HCT116 (cell line): Measurements from ENCODE around the gene IQGAP2. TPM values are rescaled to one million over a fixed set of nuclear protein-coding genes. Genes with fewer than 3 reads are reported as not detected.

Experiments
- ATAC-seq: fragments of 200-7000 bp; cut with Tn5 transposase; 2 replicates; pipeline ENCODE4 v1.9.1; 2020; ENCODE audit warnings: mild to moderate bottlenecking, moderate library complexity
- BruUV-seq: library from RNA; stranded (reverse); fragments of 400-500 nt; replicated peaks from 2 replicates; lab custom pipeline; 2021; lab: Mats Ljungman, UMichigan
- CTCF ChIA-PET: fragments of 300-600 bp; sonication (Branson Sonifier 250); formaldehyde crosslinking; loops from one replicate; lab custom pipeline; 2021; ENCODE audit warnings: antibody characterized with exemption; lab: Charles Lee
- POLR2A ChIA-PET: fragments of 300-600, 350-600 bp; sonication (Branson Sonifier 250); formaldehyde crosslinking; loops from one replicate; lab custom pipeline; 2021; ENCODE audit warnings: antibody characterized with exemption; lab: Charles Lee
- RAD21 ChIA-PET, 2 experiments: fragments of 300-600 bp; sonication (Branson Sonifier 250); formaldehyde crosslinking; loops; one replicate each; lab custom pipeline; 2023; ENCODE audit warnings: low total read pairs in 2 of 2; ENCODE audit not compliant: uncharacterized antibody in 2 of 2, unreplicated experiment in 2 of 2, low non-redundant PET in 1 of 2; lab: Charles Lee
- DNase-seq: peaks from one replicate; pipeline ENCODE4 v3.0.0-alpha.2; 2010; ENCODE audit warnings: low read depth, low spot score
- H2AFZ ChIP-seq: fragments of 200-600 bp; shearing (Covaris generic), sonication (generic); 2 replicates; pipeline ENCODE4 v1.6.1; 2017; ENCODE audit warnings: low read depth, mixed run types, mixed read lengths, antibody characterized with exemption, low read length; ENCODE audit not compliant: poor library complexity, severe bottlenecking
- H3K27ac ChIP-seq: 2 replicates; pipeline ENCODE4 v1.5.1; 2012; ENCODE audit warnings: low read depth, low read length
- H3K27me3 ChIP-seq: fragments of 200-600 bp; sonication (generic); 2 replicates; pipeline ENCODE4 v1.6.1; 2016; ENCODE audit warnings: mixed run types, low read length, mixed read lengths; ENCODE audit not compliant: insufficient read depth
- H3K36me3 ChIP-seq, 2 experiments: fragments of 200-500 bp in 1 of 2; fragments of 200-600 bp in 1 of 2; sonication (Bioruptor generic) in 1 of 2; sonication (generic) in 1 of 2; 2 replicates each; pipeline versions ENCODE4 v1.5.1 to v1.6.1; 2014 to 2016; ENCODE audit warnings: low read length in 2 of 2, inconsistent platforms in 1 of 2, mixed read lengths in 1 of 2, mixed run types in 1 of 2; ENCODE audit not compliant: insufficient read depth in 2 of 2, control insufficient read depth in 1 of 2
- H3K4me1 ChIP-seq, 2 experiments: fragments of 200-600 bp in 1 of 2; sonication (generic) in 1 of 2; 2 replicates each; pipeline versions ENCODE4 v1.5.1 to v1.6.1; 2012 to 2017; ENCODE audit warnings: low read length in 2 of 2, inconsistent platforms in 1 of 2, mild to moderate bottlenecking in 1 of 2, mixed read lengths in 1 of 2, mixed run types in 1 of 2, moderate library complexity in 1 of 2; ENCODE audit not compliant: insufficient read depth in 2 of 2, control insufficient read depth in 1 of 2
- H3K4me2 ChIP-seq: fragments of 200-600 bp; sonication (generic); 2 replicates; pipeline ENCODE4 v1.6.1; 2017; ENCODE audit warnings: mixed run types, low read length, mixed read lengths
- H3K4me3 ChIP-seq, 2 experiments: fragments of 200-600 bp in 1 of 2; sonication (generic) in 1 of 2; replicated peaks in 1 of 2; 2 replicates each; pipeline ENCODE4 v1.5.1; 2011 to 2016; ENCODE audit warnings: low read length in 2 of 2, control low read depth in 1 of 2, low read depth in 1 of 2, mild to moderate bottlenecking in 1 of 2, mixed read lengths in 1 of 2, mixed run types in 1 of 2
- H3K79me2 ChIP-seq: fragments of 200-600 bp; sonication (generic); 2 replicates; pipeline ENCODE4 v1.6.1; 2017; ENCODE audit warnings: mild to moderate bottlenecking, mixed run types, low read length, moderate library complexity, mixed read lengths; ENCODE audit not compliant: insufficient read depth
- H3K9ac ChIP-seq: fragments of 200-600 bp; sonication (generic); 2 replicates; pipeline ENCODE4 v1.6.1; 2016; ENCODE audit warnings: low read length, mixed read lengths
- H3K9me2 ChIP-seq: fragments of 200-600 bp; sonication (generic), shearing (Covaris generic); 2 replicates; pipeline ENCODE4 v1.6.1; 2017; ENCODE audit warnings: mixed run types, mild to moderate bottlenecking, moderate library complexity; ENCODE audit not compliant: insufficient read depth
- H3K9me3 ChIP-seq, 2 experiments: fragments of 200-500 bp in 1 of 2; fragments of 200-600 bp in 1 of 2; sonication (Bioruptor generic) in 1 of 2; sonication (generic) in 1 of 2; 2 replicates each; pipeline ENCODE4 v1.6.1; 2014 to 2017; ENCODE audit warnings: low read length in 2 of 2, mixed read lengths in 2 of 2, inconsistent platforms in 1 of 2, low read depth in 1 of 2, mild to moderate bottlenecking in 1 of 2, mixed run types in 1 of 2, moderate library complexity in 1 of 2; ENCODE audit not compliant: control insufficient read depth in 1 of 2, insufficient read depth in 1 of 2
- H4K20me1 ChIP-seq: fragments of 200-600 bp; sonication (generic), shearing (Covaris generic); 2 replicates; pipeline ENCODE4 v1.6.1; 2017; ENCODE audit warnings: mixed run types, mild to moderate bottlenecking, moderate library complexity; ENCODE audit not compliant: insufficient read depth
- CBX3 ChIP-seq: IDR thresholded peaks from 2 replicates; pipeline ENCODE4 v1.6.1; 2012; ENCODE audit warnings: low read depth
- CEBPB ChIP-seq: IDR thresholded peaks from 2 replicates; pipeline ENCODE4 v1.6.1; 2012; ENCODE audit warnings: low read depth
- EGR1 ChIP-seq: IDR thresholded peaks from 2 replicates; pipeline ENCODE4 v1.6.1; 2012; ENCODE audit warnings: low read depth
- ELF1 ChIP-seq: IDR thresholded peaks from 2 replicates; pipeline ENCODE4 v1.6.1; 2012; ENCODE audit warnings: low read depth, borderline replicate concordance
- EZH2 ChIP-seq: fragments of 200-600 bp; sonication (generic); IDR thresholded peaks from 2 replicates; pipeline ENCODE4 v1.6.1; 2017; ENCODE audit warnings: antibody characterized with exemption, mixed run types
- FOSL1 ChIP-seq: IDR thresholded peaks from 2 replicates; pipeline ENCODE4 v1.6.1; 2012; ENCODE audit warnings: low read depth
- JUND ChIP-seq: IDR thresholded peaks from 2 replicates; pipeline ENCODE4 v1.6.1; 2012
- POLR2A ChIP-seq: IDR thresholded peaks from 2 replicates; pipeline ENCODE4 v1.7.0; 2011; ENCODE audit warnings: borderline replicate concordance; ENCODE audit not compliant: insufficient read depth, insufficient read length; ENCODE audit errors: extremely low read depth
- REST ChIP-seq: IDR thresholded peaks from 2 replicates; pipeline ENCODE4 v1.6.1; 2012; ENCODE audit warnings: low read depth
- SIN3A ChIP-seq: IDR thresholded peaks from 2 replicates; pipeline ENCODE4 v1.6.1; 2012; ENCODE audit warnings: low read depth
- SP1 ChIP-seq: IDR thresholded peaks from 2 replicates; pipeline ENCODE4 v1.6.1; 2012; ENCODE audit warnings: low read depth
- SRF ChIP-seq: IDR thresholded peaks from 2 replicates; pipeline ENCODE4 v1.6.1; 2012; ENCODE audit warnings: low read depth
- YY1 ChIP-seq: IDR thresholded peaks from 2 replicates; pipeline ENCODE4 v1.6.1; 2011; ENCODE audit warnings: low read length, low read depth, moderate library complexity, mild to moderate bottlenecking; ENCODE audit not compliant: insufficient replicate concordance; ENCODE audit errors: extremely low read depth
- ZFX ChIP-seq: fragments of 450-650 bp; IDR thresholded peaks from 2 replicates; pipeline ENCODE4 v1.6.1; 2017
- intact Hi-C: fragments of 100-400 bp; cut with micrococcal nuclease; formaldehyde crosslinking; loops from 2 replicates; pipeline ENCODE4 v1.10.0; 2022
- total RNA-seq: library from RNA; stranded (reverse); gene quantifications from one replicate; pipeline ENCODE4 v1.2.1, GENCODE V29; 2021; ENCODE audit not compliant: unreplicated experiment
- TF ChIP-seq, protein P1 (sequence below): IDR thresholded peaks from 2 replicates; pipeline ENCODE4 v1.6.1; 2011; ENCODE audit warnings: mild to moderate bottlenecking, low read length, moderate library complexity; ENCODE audit not compliant: insufficient replicate concordance; ENCODE audit errors: extremely low read depth

Gene IQGAP2
- total RNA-seq, 1 experiment from 2014 or later = 2.0 TPM

DNA sequence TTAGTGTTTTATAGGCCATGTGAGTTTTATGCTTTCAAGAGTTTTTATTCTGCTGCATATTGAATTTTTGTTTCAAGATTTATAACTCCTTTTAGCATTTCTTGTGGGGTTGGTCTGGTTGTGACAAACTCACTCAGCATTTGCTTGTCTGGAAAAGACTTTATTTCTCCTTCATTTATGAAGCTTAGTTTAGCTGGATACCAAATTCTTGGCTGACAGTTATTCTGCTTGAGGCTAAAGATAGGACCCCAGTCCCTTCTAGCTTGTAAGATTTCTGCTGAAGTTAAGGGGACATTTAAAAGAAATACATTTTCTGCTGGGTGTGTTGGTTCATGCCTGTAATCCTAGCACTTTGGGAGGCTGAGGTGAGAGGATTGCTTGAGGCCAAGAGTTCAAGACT is 36.8 kb downstream of the IQGAP2 start:
- Histone ChIP-seq H3K36me3 (no peaks in the 10 kb centered on the region), H3K4me3 (no peak overlapping the region), H4K20me1 (no peaks in the 10 kb centered on the region), H3K79me2 (no peaks in the 10 kb centered on the region), H3K9me2 (no peaks in the 10 kb centered on the region)
- ATAC-seq = no peak
- no peak for DNase-seq
- POLR2A ChIA-PET = no interaction called here
- TF ChIP-seq YY1 = no peak
- no peak for TF ChIP-seq ELF1
- TF ChIP-seq SP1 = no peak
- no peak for TF ChIP-seq CEBPB
- TF ChIP-seq REST = no peak
- TF ChIP-seq EGR1 = no peak
- no peak for TF ChIP-seq SRF
- TF ChIP-seq FOSL1 = no peak
- TF ChIP-seq SIN3A = no peak
- no peak for TF ChIP-seq CBX3
- TF ChIP-seq, protein P1, sequence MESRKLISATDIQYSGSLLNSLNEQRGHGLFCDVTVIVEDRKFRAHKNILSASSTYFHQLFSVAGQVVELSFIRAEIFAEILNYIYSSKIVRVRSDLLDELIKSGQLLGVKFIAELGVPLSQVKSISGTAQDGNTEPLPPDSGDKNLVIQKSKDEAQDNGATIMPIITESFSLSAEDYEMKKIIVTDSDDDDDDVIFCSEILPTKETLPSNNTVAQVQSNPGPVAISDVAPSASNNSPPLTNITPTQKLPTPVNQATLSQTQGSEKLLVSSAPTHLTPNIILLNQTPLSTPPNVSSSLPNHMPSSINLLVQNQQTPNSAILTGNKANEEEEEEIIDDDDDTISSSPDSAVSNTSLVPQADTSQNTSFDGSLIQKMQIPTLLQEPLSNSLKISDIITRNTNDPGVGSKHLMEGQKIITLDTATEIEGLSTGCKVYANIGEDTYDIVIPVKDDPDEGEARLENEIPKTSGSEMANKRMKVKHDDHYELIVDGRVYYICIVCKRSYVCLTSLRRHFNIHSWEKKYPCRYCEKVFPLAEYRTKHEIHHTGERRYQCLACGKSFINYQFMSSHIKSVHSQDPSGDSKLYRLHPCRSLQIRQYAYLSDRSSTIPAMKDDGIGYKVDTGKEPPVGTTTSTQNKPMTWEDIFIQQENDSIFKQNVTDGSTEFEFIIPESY = no peak
- no peak for TF ChIP-seq JUND
- no peak for TF ChIP-seq ZFX
- no peak for TF ChIP-seq POLR2A
- TF ChIP-seq EZH2 = no peak
- TF ChIP-seq, all 23 proteins: peak for 0
- intact Hi-C loops = no loop called here
- BruUV-seq = no TSS peak
- Histone ChIP-seq H2AFZ (no peak overlapping the region), H3K9me3 (no peaks in the 10 kb centered on the region), H3K9ac (no peak overlapping the region), H3K4me1 (no peaks in the 10 kb centered on the region), H3K4me2 (no peak overlapping the region), H3K27me3 (no peaks in the 10 kb centered on the region), H3K27ac (no peak overlapping the region)
- RAD21 ChIA-PET = no interaction called here
- CTCF ChIA-PET = no interaction called here
